RWPE2 (cell line): Measurements from ENCODE around the gene NEDD4L.
A peak's percentile ranks its signal among the peaks of the same experiment; 100 is the strongest.

Source experiments
- ATAC-seq: fragments of 200-7000 bp; cut with Tn5 transposase; 3 replicates; pipeline ENCODE4 v1.9.1; 2021; ENCODE audit warnings: low read depth
- DNase-seq: peaks from one replicate; pipeline ENCODE4 v3.0.0-alpha.2; 2020; ENCODE audit warnings: low spot score
- H3K27ac ChIP-seq: fragments of 450-650 bp; 2 replicates; pipeline ENCODE4 v1.5.1; 2017; ENCODE audit warnings: mild to moderate bottlenecking; ENCODE audit not compliant: poor library complexity, severe bottlenecking
- H3K27me3 ChIP-seq: fragments of 250-450 bp; sonication (Bioruptor Pico); 2 replicates; pipeline ENCODE4 v1.5.1; 2021; ENCODE audit warnings: mild to moderate bottlenecking, moderate library complexity; ENCODE audit not compliant: insufficient read depth, poor library complexity, severe bottlenecking
- H3K36me3 ChIP-seq: fragments of 250-450 bp; sonication (Bioruptor Pico); 2 replicates; pipeline ENCODE4 v1.5.1; 2020; ENCODE audit warnings: low read depth, mild to moderate bottlenecking, moderate library complexity
- H3K4me1 ChIP-seq: fragments of 250-450 bp; sonication (Bioruptor Pico); 2 replicates; pipeline ENCODE4 v1.5.1; 2021; ENCODE audit warnings: mild to moderate bottlenecking, moderate library complexity; ENCODE audit not compliant: insufficient read depth, poor library complexity, severe bottlenecking
- H3K4me3 ChIP-seq: fragments of 250-450 bp; sonication (Bioruptor Pico); 2 replicates; pipeline ENCODE4 v1.5.1; 2021; ENCODE audit warnings: mild to moderate bottlenecking, moderate library complexity; ENCODE audit not compliant: severe bottlenecking
- H3K9me3 ChIP-seq: fragments of 250-450 bp; sonication (Bioruptor Pico); 2 replicates; pipeline ENCODE4 v1.5.1; 2021; ENCODE audit warnings: mild to moderate bottlenecking, moderate library complexity; ENCODE audit not compliant: severe bottlenecking
- CTCF ChIP-seq: fragments of 450-650 bp; IDR thresholded peaks from one replicate; pipeline ENCODE4 v1.5.1; 2017; ENCODE audit warnings: mild to moderate bottlenecking, moderate library complexity; ENCODE audit not compliant: poor library complexity, severe bottlenecking

Gene NEDD4L

GRCh38 chr18:58136879-58137278, 92.9 kb downstream of the NEDD4L start:
- no peak for TF ChIP-seq CTCF

GRCh38 chr18:58139459-58140386, 95.7 kb downstream of the NEDD4L start:
- Histone ChIP-seq H3K9me3 (no peaks in the 10 kb centered on the region), H3K27me3 (no peaks in the 10 kb centered on the region), H3K4me1 (peaks cover 4% of the 10 kb centered on the region), H3K4me3 (no peak overlapping the region), H3K36me3 (no peaks in the 10 kb centered on the region), H3K27ac (no peak overlapping the region)
- DNase-seq (no peak), ATAC-seq (peak; percentile 42; the same call in 1 of the 3 replicates)
- no peak for TF ChIP-seq CTCF

More at GRCh38 chr18:58136879-58137278, 92.9 kb downstream of the NEDD4L start:
- DNase-seq (no peak), ATAC-seq (no peak)
- no peak overlapping the region for H3K27ac ChIP-seq
- no peak overlapping the region for H3K4me3 ChIP-seq
- peaks cover 4% of the 10 kb centered on the region for H3K4me1 ChIP-seq
- H3K36me3 ChIP-seq = no peaks in the 10 kb centered on the region
- no peaks in the 10 kb centered on the region for H3K9me3 ChIP-seq
- no peaks in the 10 kb centered on the region for H3K27me3 ChIP-seq

GRCh38 chr18:58140387-58141325, 96.6 kb downstream of the NEDD4L start:
- no peak for DNase-seq
- H3K9me3 ChIP-seq = no peaks in the 10 kb centered on the region
- peaks cover 4% of the 10 kb centered on the region for H3K4me1 ChIP-seq
- no peak overlapping the region for H3K27ac ChIP-seq
- TF ChIP-seq CTCF = peak; percentile 3
- no peak overlapping the region for H3K4me3 ChIP-seq
- no peaks in the 10 kb centered on the region for H3K36me3 ChIP-seq
- no peak for ATAC-seq
- H3K27me3 ChIP-seq = no peaks in the 10 kb centered on the region

- ATAC-seq (no peak), DNase-seq (no peak)
- no peak overlapping the region for H3K4me3 ChIP-seq
- no peaks in the 10 kb centered on the region for H3K36me3 ChIP-seq
- H3K27ac ChIP-seq = no peak overlapping the region
- no peaks in the 10 kb centered on the region for H3K27me3 ChIP-seq
- no peak for TF ChIP-seq CTCF
- H3K4me1 ChIP-seq = peaks cover 4% of the 10 kb centered on the region
- H3K9me3 ChIP-seq = no peaks in the 10 kb centered on the region
Measured at GRCh38 chr18:58143386-58143785, 99.4 kb downstream of the NEDD4L start.
